Thoracic aorta (tissue), 2 donors: Measurements from ENCODE around the gene PIEZO1. TPM values are rescaled to one million over a fixed set of nuclear protein-coding genes. Genes with fewer than 3 reads are reported as not detected.

Source experiments
- ATAC-seq: fragments of 150-250 bp; one replicate; pipeline ENCODE4 v1.8.0; 2017; ENCODE audit warnings: low read depth; ENCODE audit not compliant: insufficient number of reproducible peaks, low FRiP score
- DNase-seq: peaks from one replicate; pipeline ENCODE4 v3.0.0-alpha.2; 2020; ENCODE audit warnings: low spot score
- H3K27ac ChIP-seq, 2 donors: fragments of 200-600 bp; sonication (generic); 1 replicate in 1 of 2; 2 replicates in 1 of 2; pipeline ENCODE4 v1.5.1; 2016; ENCODE audit warnings: mild to moderate bottlenecking in 2 of 2, moderate library complexity in 2 of 2
- H3K27me3 ChIP-seq: fragments of 200-600 bp; sonication (generic); replicated peaks from 2 replicates; pipeline ENCODE4 v1.6.0; 2016; ENCODE audit warnings: mild to moderate bottlenecking; ENCODE audit not compliant: insufficient read depth
- H3K36me3 ChIP-seq: fragments of 200-600 bp; sonication (generic); one replicate; pipeline ENCODE4 v1.5.1; 2016
- H3K4me1 ChIP-seq, 2 donors: fragments of 200-600 bp; sonication (generic); 1 replicate in 1 of 2; 2 replicates in 1 of 2; pipeline versions ENCODE4 v1.5.1 to v1.6.0; 2016; ENCODE audit warnings: low read depth in 2 of 2, mild to moderate bottlenecking in 1 of 2; ENCODE audit not compliant: control insufficient read depth in 1 of 2
- H3K4me3 ChIP-seq: fragments of 200-600 bp; sonication (generic); 2 replicates; pipeline ENCODE4 v1.5.1; 2016; ENCODE audit warnings: mild to moderate bottlenecking
- H3K9me3 ChIP-seq: fragments of 200-600 bp; sonication (generic); 2 replicates; pipeline ENCODE4 v1.5.1; 2016
- total RNA-seq, 2 donors: library from RNA; depleted of rRNA; stranded (reverse); fragments of >200 nt; gene quantifications; one replicate each; pipeline versions ENCODE4 v1.1.0 to v1.2.3, GENCODE V29; 2016
- TF ChIP-seq, protein P1 (sequence below): fragments of 200-600 bp; sonication (generic); IDR thresholded peaks from one replicate; pipeline ENCODE4 v1.5.1; 2019; ENCODE audit warnings: antibody characterized with exemption

Gene PIEZO1
- total RNA-seq, 2 donors from 2014 or later, result 108 to 179 TPM

DNA sequence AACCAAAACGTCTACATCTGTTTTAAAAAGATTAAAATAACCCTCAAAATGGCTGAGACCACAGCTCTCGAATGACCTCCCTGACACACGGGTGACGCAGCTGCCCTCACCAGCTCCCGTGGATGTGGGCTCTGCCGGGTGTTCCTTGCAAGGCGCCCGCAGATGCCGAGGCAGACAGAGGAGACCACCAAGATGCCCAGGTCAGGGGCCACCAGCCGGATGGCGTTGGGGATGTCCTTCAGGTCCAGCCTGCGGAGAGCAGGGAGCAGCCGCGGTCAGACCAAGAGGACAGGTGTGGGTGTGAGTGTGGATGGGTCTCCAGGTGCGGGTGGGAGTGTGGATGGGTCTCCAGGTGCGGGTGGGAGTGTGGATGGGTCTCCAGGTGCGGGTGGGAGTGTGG is 43.7 kb downstream of the PIEZO1 start:
- Histone ChIP-seq H3K4me1 (peaks cover 0 to 15% of the 10 kb centered on the region in 2 donors), H3K36me3 (peaks cover 8% of the 10 kb centered on the region), H3K27ac (no peak overlapping the region), H3K27me3 (no peaks in the 10 kb centered on the region), H3K9me3 (no peaks in the 10 kb centered on the region), H3K4me3 (no peak overlapping the region)
- ATAC-seq (no peak), DNase-seq (no peak)
- TF ChIP-seq, protein P1, sequence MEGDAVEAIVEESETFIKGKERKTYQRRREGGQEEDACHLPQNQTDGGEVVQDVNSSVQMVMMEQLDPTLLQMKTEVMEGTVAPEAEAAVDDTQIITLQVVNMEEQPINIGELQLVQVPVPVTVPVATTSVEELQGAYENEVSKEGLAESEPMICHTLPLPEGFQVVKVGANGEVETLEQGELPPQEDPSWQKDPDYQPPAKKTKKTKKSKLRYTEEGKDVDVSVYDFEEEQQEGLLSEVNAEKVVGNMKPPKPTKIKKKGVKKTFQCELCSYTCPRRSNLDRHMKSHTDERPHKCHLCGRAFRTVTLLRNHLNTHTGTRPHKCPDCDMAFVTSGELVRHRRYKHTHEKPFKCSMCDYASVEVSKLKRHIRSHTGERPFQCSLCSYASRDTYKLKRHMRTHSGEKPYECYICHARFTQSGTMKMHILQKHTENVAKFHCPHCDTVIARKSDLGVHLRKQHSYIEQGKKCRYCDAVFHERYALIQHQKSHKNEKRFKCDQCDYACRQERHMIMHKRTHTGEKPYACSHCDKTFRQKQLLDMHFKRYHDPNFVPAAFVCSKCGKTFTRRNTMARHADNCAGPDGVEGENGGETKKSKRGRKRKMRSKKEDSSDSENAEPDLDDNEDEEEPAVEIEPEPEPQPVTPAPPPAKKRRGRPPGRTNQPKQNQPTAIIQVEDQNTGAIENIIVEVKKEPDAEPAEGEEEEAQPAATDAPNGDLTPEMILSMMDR, result no peak

DNA sequence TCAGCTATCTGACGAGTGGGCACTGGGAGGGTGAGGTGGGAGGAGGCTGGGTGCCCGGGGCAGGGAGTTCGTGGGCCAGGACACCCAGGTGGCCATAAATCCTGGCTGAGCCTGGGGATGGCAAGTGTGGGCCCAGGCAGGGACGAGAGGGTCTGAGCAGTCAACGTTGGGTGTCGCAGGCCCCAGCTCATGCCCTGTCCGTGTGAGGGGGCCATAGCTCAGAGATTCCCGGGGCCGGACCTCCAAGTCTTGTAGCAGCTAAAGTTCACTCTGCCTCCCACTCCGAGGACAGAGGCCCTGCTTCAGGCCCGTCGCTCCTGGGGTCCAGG is 44.3 kb downstream of the PIEZO1 start:
- TF ChIP-seq, protein P1, result no peak
- Histone ChIP-seq H3K4me3 (no peak overlapping the region), H3K36me3 (peaks cover 8% of the 10 kb centered on the region), H3K9me3 (no peaks in the 10 kb centered on the region), H3K27me3 (no peaks in the 10 kb centered on the region), H3K27ac (no peak overlapping the region), H3K4me1 (peaks cover 0 to 15% of the 10 kb centered on the region in 2 donors)
- DNase-seq (no peak), ATAC-seq (no peak)

DNA sequence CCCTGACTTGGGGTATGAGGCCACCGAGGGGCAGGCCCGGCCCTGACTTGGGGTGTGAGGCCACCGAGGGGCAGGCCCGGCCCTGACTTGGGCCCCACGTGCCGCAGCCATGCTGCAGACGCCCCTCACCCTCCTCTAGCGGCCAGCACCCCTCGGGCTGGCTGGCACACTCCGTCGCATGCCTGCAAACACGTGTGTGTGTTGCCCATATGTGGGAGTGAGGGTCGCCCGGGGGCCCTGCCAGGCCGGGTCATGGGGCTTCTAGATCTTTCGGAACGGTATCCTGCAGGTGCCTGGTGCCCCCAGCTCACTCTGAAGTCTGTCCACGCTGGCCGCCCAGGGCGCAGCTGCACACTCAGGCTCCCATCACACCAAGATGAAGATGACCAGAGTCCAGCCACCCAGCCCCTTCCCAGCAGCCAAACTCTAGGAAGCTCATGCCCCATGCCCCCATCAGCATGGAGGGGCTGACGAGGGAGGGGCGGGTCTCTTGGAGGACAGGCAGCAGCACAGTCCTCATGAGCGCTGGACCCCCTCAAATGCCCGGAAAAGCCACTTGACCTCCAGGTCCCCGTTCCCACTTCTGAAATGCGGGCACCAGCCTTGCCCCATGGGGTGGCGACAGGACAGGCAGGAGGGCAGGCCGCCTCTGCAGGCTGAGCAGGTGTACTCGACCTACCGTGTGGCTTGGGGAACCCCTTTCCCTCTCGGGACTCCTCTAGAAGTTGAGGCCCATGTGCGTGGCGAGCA is 44.9 kb downstream of the PIEZO1 start:
- Histone ChIP-seq H3K9me3 (no peaks in the 10 kb centered on the region), H3K27me3 (no peaks in the 10 kb centered on the region), H3K4me1 (peaks cover 0 to 15% of the 10 kb centered on the region in 2 donors), H3K4me3 (no peak overlapping the region), H3K36me3 (peaks cover 8% of the 10 kb centered on the region), H3K27ac (no peak overlapping the region)
- TF ChIP-seq, protein P1, result no peak
- no peak for ATAC-seq
- DNase-seq, result no peak

DNA sequence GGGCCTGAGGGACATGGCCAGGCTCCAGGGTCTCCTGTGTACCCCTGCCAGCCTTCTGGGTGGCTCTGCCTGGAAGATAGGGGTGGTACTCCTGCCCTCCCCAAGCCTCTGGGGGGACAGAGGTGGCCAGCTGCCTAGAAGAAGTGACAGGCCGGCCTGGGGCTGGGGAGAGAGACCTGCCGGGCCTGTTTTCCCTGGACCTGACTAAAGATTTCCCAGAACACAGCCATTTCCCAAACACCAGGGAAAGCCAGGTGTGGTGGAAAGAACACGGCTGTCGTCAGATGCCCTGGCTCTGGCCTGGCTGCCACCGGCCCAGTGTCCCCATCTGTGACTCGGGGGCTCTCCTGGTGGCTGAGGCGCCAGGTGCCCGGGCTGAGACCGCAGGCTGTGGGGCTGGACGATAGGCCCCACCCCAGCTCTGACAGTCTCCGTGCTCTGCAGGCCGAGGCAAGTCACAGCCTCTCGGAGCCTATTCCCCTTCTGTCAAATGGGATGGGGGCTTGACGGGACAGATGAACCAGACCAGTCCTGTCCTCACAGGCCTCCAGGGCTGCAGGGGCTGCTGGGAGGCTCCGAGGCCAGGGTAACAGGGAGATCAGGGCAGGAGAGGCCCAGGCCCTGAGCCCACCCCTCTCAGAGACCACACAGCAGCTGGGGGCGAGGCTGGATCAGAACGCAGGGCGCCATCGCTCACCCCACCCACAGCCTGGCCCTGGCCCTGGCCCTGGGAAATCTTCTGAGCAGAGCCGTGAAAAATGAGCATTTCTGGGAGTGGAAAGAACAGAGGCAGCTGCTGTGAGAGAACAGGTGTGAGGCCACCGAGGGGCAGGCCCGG is 45.7 kb downstream of the PIEZO1 start:
- no peak for DNase-seq
- Histone ChIP-seq H3K27me3 (no peaks in the 10 kb centered on the region), H3K27ac (no peak overlapping the region), H3K4me3 (no peak overlapping the region), H3K9me3 (no peaks in the 10 kb centered on the region), H3K4me1 (peaks cover 0 to 12% of the 10 kb centered on the region in 2 donors), H3K36me3 (peaks cover 14% of the 10 kb centered on the region)
- TF ChIP-seq, protein P1, result no peak
- no peak for ATAC-seq
